Measurements from ENCODE around the gene NDST3. TPM values are rescaled to one million over a fixed set of nuclear protein-coding genes. Genes with fewer than 3 reads are reported as not detected.

NDST3 gene
- total RNA-seq, 1 experiment from 2014 or later = 0.70 TPM

DNA sequence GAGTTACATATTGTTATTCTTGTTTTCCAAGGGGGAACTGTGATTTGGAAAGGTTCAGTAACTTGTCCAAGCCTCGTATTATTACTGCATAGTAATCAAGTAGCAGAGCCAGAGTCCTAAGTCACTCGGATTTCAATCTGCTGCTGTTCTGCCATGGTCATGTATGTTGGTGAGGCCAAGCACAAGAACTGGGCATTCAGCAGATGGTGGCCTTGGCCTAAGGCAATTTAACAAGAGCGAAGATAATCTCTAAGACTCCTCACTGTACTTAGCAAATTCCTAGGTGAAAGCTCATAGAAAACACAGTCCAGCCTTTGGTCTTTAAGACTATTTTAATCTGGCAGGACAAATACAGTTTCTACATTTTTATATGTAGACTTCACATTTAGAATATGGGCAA is 64.8 kb downstream of the NDST3 start:
- H4K8ac ChIP-seq (replicated peaks; ENCODE audit: insufficient read length, low read depth, low read length) = no peak overlapping the region
- no peak overlapping the region for H2BK120ac ChIP-seq (ENCODE audit: low read depth, low read length, poor library complexity, severe bottlenecking)
- Mint-ChIP-seq H3K36me3 (ENCODE audit: insufficient read depth in 1 of 3, low read depth in 3 of 3) (no peaks in the 10 kb centered on the region), H3K27me3 (ENCODE audit: low read depth) (no peaks in the 10 kb centered on the region), H3K27ac (no peak overlapping the region), H3K9me3 (no peaks in the 10 kb centered on the region), H3K4me1 (no peaks in the 10 kb centered on the region), H3K4me3 (no peak overlapping the region)
- H3K23me2 ChIP-seq (ENCODE audit: insufficient read length, low read depth, low read length, poor library complexity, severe bottlenecking) = no peaks in the 10 kb centered on the region
- H3K14ac ChIP-seq (ENCODE audit: insufficient read depth, low read length) = no peak overlapping the region
- H3K56ac ChIP-seq (ENCODE audit: insufficient read length, low read depth, low read length) = no peak overlapping the region
- no peak overlapping the region for H2BK12ac ChIP-seq (ENCODE audit: insufficient read length, low read depth, low read length)
- no peaks in the 10 kb centered on the region for H4K20me1 ChIP-seq (ENCODE audit: control insufficient read depth, insufficient read depth, insufficient read length)
- TF ChIP-seq, protein P1, sequence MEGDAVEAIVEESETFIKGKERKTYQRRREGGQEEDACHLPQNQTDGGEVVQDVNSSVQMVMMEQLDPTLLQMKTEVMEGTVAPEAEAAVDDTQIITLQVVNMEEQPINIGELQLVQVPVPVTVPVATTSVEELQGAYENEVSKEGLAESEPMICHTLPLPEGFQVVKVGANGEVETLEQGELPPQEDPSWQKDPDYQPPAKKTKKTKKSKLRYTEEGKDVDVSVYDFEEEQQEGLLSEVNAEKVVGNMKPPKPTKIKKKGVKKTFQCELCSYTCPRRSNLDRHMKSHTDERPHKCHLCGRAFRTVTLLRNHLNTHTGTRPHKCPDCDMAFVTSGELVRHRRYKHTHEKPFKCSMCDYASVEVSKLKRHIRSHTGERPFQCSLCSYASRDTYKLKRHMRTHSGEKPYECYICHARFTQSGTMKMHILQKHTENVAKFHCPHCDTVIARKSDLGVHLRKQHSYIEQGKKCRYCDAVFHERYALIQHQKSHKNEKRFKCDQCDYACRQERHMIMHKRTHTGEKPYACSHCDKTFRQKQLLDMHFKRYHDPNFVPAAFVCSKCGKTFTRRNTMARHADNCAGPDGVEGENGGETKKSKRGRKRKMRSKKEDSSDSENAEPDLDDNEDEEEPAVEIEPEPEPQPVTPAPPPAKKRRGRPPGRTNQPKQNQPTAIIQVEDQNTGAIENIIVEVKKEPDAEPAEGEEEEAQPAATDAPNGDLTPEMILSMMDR (conservative IDR thresholded peaks at IDR 0.05) = no peak
- DNase-seq = no peak
- H3K9ac ChIP-seq (ENCODE audit: extremely low read depth, insufficient read length, low read length) = no peak overlapping the region
- H3K27ac ChIP-seq (ENCODE audit: insufficient read length, low read depth, low read length) = no peak overlapping the region
- H3K79me2 ChIP-seq (ENCODE audit: insufficient read depth, low read length) = no peaks in the 10 kb centered on the region
- H3K4me2 ChIP-seq (ENCODE audit: insufficient read depth, insufficient read length, low read length) = no peak overlapping the region
- H2AFZ ChIP-seq (ENCODE audit: low read length) = no peak overlapping the region
- H2BK15ac ChIP-seq (ENCODE audit: low read depth, low read length) = no peak overlapping the region
- H3K79me1 ChIP-seq (ENCODE audit: insufficient read depth, low read depth, low read length, poor library complexity, severe bottlenecking) = no peaks in the 10 kb centered on the region
- WGBS (ENCODE audit: extremely low coverage, insufficient read length, low lambda C conversion rate) = no CpG with 5 or more reads among the region's 3 CpGs
- no peak overlapping the region for H3K4ac ChIP-seq (ENCODE audit: low read depth, low read length)
- H2BK5ac ChIP-seq (ENCODE audit: insufficient read length, low read length) = no peak overlapping the region
- no peak overlapping the region for H3T11ph ChIP-seq (ENCODE audit: low read length)
- H4K5ac ChIP-seq (ENCODE audit: insufficient read length, low read depth, low read length) = no peak overlapping the region
- no peak overlapping the region for H4K91ac ChIP-seq (ENCODE audit: insufficient read length, low read depth, low read length)
- no peaks in the 10 kb centered on the region for H3K27me3 ChIP-seq (ENCODE audit: insufficient read depth, low read length)
- no peak overlapping the region for H2BK20ac ChIP-seq (ENCODE audit: low read depth, low read length, poor library complexity, severe bottlenecking)
- no peaks in the 10 kb centered on the region for H3K4me1 ChIP-seq (ENCODE audit: insufficient read depth, low read length)
- H3K9me3 ChIP-seq (ENCODE audit: control insufficient read depth, low read depth, low read length) = no peaks in the 10 kb centered on the region
- no peak overlapping the region for H3K23ac ChIP-seq (ENCODE audit: insufficient read length, low read depth, low read length)
- H3K18ac ChIP-seq (ENCODE audit: insufficient read length, low read depth, low read length) = no peak overlapping the region
- no peak overlapping the region for H2AK5ac ChIP-seq (ENCODE audit: insufficient read length, low read length)
